WERI-Rb-1 (cell line): ENCODE results near the gene P2RX6.
"Not testable (repeated sequence)": the region's sequence is repeated elsewhere in the genome, so short reads cannot be mapped to it uniquely, and the experiment has no call there.

ENCODE experiments used
- DNase-seq: peaks from one replicate; pipeline ENCODE4 v3.0.0-alpha.2; 2020
- H3K27ac ChIP-seq: fragments of 250-450 bp; sonication (Bioruptor Pico); 2 replicates; pipeline ENCODE4 v1.5.1; 2020; ENCODE audit warnings: mild to moderate bottlenecking, moderate library complexity
- H3K27me3 ChIP-seq: fragments of 250-450 bp; sonication (Bioruptor Pico); 2 replicates; pipeline ENCODE4 v1.5.1; 2021; ENCODE audit warnings: mild to moderate bottlenecking, low read depth, moderate library complexity; ENCODE audit not compliant: insufficient read depth, severe bottlenecking
- H3K36me3 ChIP-seq: fragments of 250-450 bp; sonication (Bioruptor Pico); 2 replicates; pipeline ENCODE4 v1.5.1; 2020; ENCODE audit warnings: mild to moderate bottlenecking, moderate library complexity
- H3K4me3 ChIP-seq: 2 replicates; pipeline ENCODE4 v1.5.1; 2011; ENCODE audit warnings: low read depth, mild to moderate bottlenecking, control low read depth, low read length
- H3K9me3 ChIP-seq: fragments of 250-450 bp; sonication (Bioruptor Pico); 2 replicates; pipeline ENCODE4 v1.5.1; 2021; ENCODE audit warnings: mild to moderate bottlenecking, moderate library complexity; ENCODE audit not compliant: severe bottlenecking
- TF ChIP-seq, protein P1 (sequence below): IDR thresholded peaks from 2 replicates; pipeline ENCODE4 v1.5.1; 2011; ENCODE audit warnings: low read depth, mild to moderate bottlenecking, control low read depth, inconsistent platforms, low read length

Gene P2RX6

DNA sequence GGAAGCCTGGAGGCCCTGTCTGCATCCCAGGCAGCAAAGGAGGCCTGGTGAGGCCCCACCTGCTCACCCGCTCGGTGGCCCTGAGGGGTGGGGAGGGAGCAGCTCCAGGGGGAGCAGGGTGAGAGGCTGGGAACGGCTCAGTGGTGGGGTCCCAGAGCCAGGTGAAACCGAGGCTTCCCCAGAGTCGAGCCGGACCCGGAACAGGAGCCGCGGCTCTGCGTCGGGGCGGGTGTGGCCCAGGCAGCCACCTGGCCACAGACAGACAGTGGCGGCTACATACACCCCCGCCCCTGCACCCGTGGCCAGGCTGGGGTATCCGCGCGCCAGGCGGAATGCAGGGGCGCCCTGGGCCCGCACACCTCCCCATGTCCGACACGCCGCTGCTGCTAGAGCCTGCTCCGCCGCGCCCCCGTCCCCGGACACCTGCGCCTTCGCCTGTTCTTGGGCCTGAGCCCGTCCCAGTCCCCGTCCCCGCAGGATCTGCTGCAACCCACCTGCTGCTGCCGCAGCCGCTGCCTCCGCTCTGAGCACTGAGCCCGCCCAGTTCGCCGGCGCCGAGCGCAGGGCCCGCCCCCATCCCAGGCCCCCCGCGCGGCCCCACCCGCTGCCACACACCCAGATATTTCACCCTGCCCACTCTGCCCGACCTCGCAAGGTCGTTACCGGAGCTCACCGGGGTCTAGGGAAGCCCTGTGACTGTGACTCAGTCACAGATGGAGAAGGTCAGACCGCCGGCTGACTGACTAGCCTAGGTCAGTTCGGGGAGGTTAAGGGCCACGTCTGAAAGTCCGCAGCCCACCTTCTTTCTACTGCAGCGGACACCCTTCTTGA is 17.3 kb downstream of the P2RX6 start, which contains the start of gene SLC7A4:
SLC7A4 (minus strand) TSS at position 525 of the 831 bp plus-strand sequence. CDS start 749 bp downstream, outside the sequence.
- no peaks in the 10 kb centered on the region for H3K27me3 ChIP-seq
- TF ChIP-seq, protein P1, sequence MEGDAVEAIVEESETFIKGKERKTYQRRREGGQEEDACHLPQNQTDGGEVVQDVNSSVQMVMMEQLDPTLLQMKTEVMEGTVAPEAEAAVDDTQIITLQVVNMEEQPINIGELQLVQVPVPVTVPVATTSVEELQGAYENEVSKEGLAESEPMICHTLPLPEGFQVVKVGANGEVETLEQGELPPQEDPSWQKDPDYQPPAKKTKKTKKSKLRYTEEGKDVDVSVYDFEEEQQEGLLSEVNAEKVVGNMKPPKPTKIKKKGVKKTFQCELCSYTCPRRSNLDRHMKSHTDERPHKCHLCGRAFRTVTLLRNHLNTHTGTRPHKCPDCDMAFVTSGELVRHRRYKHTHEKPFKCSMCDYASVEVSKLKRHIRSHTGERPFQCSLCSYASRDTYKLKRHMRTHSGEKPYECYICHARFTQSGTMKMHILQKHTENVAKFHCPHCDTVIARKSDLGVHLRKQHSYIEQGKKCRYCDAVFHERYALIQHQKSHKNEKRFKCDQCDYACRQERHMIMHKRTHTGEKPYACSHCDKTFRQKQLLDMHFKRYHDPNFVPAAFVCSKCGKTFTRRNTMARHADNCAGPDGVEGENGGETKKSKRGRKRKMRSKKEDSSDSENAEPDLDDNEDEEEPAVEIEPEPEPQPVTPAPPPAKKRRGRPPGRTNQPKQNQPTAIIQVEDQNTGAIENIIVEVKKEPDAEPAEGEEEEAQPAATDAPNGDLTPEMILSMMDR: no peak
- H3K27ac ChIP-seq: no peak within 1 kb of the TSS
- no peak for DNase-seq
- H3K9me3 ChIP-seq: no peaks in the 10 kb centered on the region
- H3K36me3 ChIP-seq: no peaks in the 10 kb centered on the region
- H3K4me3 ChIP-seq: no peak within 1 kb of the TSS

DNA sequence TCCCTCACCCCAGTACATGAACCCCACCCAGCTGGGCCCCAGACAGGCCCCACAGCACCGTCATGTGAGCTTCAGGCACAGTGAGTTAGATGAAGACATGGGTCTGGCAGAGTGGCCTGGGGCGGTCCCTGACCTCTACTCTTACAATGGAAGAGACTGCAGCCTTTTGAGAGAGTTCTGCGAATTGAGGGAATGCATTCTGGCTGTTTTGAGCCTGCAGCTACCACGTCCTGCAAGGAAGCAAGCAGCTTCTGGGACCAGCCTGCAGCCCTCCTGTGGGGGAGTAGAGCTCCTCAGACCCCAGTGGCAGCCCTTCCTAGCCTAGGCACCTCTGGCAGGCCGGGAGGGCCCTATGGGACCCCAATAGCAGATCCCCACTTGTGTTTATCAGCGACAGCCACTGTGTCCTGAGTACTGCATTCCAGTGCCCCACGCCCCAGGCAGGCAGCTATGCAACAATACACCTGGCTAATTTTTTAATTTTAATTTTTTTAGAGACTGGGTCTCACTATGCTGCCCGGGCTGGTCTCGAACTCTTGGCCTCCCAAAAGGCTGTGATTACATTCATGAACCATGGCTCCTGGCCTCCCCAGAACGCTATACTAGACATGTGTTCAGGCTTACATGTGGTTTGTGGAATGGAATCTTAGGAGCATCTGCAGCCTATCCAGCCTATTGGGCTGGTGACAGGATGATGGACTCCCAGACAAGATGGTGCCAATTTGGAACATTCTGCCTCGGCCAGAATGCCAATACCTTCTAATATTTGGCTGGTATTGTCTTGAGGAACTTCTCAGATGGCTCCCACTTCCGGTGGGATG is 18.1 kb downstream of the P2RX6 start:
- no peaks in the 10 kb centered on the region for H3K9me3 ChIP-seq
- TF ChIP-seq, protein P1: no peak
- no peak overlapping the region for H3K27ac ChIP-seq
- no peak overlapping the region for H3K4me3 ChIP-seq
- H3K27me3 ChIP-seq: no peaks in the 10 kb centered on the region
- no peak for DNase-seq
- no peaks in the 10 kb centered on the region for H3K36me3 ChIP-seq

DNA sequence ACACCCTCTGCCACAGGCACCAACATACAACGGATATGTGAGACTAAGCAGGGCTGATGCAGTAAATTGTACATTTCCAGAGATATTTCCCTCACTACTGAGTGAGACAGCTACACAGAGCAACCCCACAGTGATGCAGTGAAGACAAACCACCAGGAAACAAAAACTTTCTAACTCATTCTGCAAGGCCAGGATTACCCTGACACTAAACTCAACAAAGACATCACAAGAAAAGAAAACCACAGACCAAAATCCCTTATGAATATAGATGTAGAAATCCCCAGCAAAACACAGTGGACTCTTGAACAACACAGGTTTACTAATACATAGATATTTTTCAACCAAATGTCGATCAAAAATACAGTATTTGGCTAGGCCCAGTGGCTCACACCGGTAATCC is 18.9 kb downstream of the P2RX6 start:
- no peaks in the 10 kb centered on the region for H3K36me3 ChIP-seq
- DNase-seq: no peak
- H3K27ac ChIP-seq: no peak overlapping the region
- TF ChIP-seq, protein P1: no peak
- H3K9me3 ChIP-seq: no peaks in the 10 kb centered on the region
- H3K27me3 ChIP-seq: no peaks in the 10 kb centered on the region
- no peak overlapping the region for H3K4me3 ChIP-seq

DNA sequence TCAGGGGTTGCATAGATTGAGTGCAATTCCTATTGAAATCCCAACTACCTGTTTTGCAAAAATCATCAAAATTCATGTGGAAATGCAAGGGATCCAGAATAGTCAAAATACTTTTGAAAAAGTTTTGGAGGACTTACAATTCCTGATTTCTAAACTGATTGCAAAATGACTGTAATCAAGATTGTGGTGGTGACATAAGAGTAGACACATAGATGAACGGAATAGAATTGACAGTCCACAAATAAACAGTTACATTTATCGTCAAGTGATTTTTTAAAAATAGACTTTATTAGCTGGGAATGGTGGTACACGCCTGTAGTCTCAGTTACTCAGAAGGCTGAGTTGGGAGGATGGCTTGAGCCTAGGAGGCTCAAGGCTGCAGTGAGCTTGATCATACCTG is 20.0 kb downstream of the P2RX6 start:
- no peaks in the 10 kb centered on the region for H3K36me3 ChIP-seq
- H3K4me3 ChIP-seq: no peak overlapping the region
- H3K27me3 ChIP-seq: no peaks in the 10 kb centered on the region
- no peak for DNase-seq
- H3K27ac ChIP-seq: no peak overlapping the region
- H3K9me3 ChIP-seq: no peaks in the 10 kb centered on the region
- TF ChIP-seq, protein P1: no peak

DNA sequence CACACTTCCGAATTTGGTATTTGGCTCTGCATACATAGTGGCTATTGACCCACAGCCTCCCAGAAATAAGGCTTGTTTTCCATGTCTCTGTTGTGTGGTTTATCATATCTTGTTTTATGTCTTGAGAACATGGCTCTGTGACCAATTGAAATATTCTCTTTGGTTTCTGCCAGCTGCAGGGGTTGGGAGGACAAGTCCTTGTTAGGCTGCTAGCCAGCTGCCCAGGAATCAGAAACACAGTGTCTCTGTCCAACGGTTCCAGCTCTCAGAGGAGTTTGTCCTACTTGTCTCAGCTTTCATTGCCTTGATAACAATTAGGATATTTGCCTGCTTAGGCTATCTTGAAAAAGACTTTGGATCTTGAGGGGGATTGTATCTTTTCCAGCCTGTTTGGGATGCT is 23.4 kb downstream of the P2RX6 start:
- Histone ChIP-seq H3K9me3 (no peaks in the 10 kb centered on the region), H3K36me3 (no peaks in the 10 kb centered on the region), H3K27ac (no peak overlapping the region), H3K27me3 (no peaks in the 10 kb centered on the region), H3K4me3 (no peak overlapping the region)
- TF ChIP-seq, protein P1: no peak
- no peak for DNase-seq

DNA sequence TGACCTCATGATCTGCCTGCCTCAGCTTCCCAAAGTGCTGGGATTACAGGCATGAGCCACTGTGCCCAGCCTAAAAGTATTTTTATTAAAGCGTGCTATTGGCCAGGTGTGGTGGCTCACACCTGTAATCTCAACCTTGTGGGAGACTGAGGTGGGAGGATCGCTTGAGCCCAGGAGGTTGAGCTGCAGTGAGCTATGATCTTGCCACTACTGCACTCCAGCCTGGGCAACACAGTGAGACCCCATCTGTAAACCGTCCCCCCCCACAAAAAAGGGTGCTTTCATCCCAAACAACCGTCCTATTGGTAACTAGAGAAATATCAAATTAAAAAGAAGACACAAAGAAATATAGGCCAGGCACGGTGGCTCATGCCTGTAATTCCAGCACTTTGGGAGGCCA is 24.2 kb downstream of the P2RX6 start:
- not testable (repeated sequence) for H3K4me3 ChIP-seq, H3K9me3 ChIP-seq, H3K27ac ChIP-seq, H3K36me3 ChIP-seq, DNase-seq, H3K27me3 ChIP-seq
